ENCODE results near the gene C2orf92.

The C2orf92 gene

GRCh38 chr2:97712693-97713295 lies 43.3 kb downstream of the C2orf92 start:
- no peaks in the 10 kb centered on the region for H4K20me1 ChIP-seq
- H3K9ac ChIP-seq, result peak overlapping the region; percentile 93
- TF ChIP-seq Cebpa-rat (IDR thresholded peaks at IDR 0.05), result no peak
- H3K9me3 ChIP-seq, result no peaks in the 10 kb centered on the region
- no peaks in the 10 kb centered on the region for H3K27me3 ChIP-seq
- H3K36me3 ChIP-seq, result no peaks in the 10 kb centered on the region
- H3K27ac ChIP-seq, result peak overlapping the region; percentile 99
- peak overlapping the region; percentile 98 for H3K4me2 ChIP-seq
- peaks cover 100% of the 10 kb centered on the region for H3K4me1 ChIP-seq
- H3K4me3 ChIP-seq, result peak overlapping the region; percentile 67

- Histone ChIP-seq H3K36me3 (no peaks in the 10 kb centered on the region), H3K27ac (peak within 1 kb of the TSS; percentile 99), H3K4me2 (peak within 1 kb of the TSS; percentile 98), H3K4me3 (peak within 1 kb of the TSS; percentile 67), H3K27me3 (no peaks in the 10 kb centered on the region), H3K9ac (peak within 1 kb of the TSS; percentile 93), H4K20me1 (no peaks in the 10 kb centered on the region), H3K4me1 (peaks cover 100% of the 10 kb centered on the region), H3K9me3 (no peaks in the 10 kb centered on the region)
- no peak for TF ChIP-seq Cebpa-rat (IDR thresholded peaks at IDR 0.05)
Measured at GRCh38 chr2:97713296-97714083, 44.0 kb downstream of the C2orf92 start, which contains the start of gene ZAP70. TSS of gene ZAP70 (plus strand) at chr2:97713576. CDS start at chr2:97724037, 10,461 bp downstream.

GRCh38 chr2:97714084-97714949 lies 44.8 kb downstream of the C2orf92 start:
- Histone ChIP-seq H3K4me2 (peak overlapping the region; percentile 98), H3K9ac (peak overlapping the region; percentile 93)
- no peak for TF ChIP-seq Cebpa-rat (IDR thresholded peaks at IDR 0.05)

DNA sequence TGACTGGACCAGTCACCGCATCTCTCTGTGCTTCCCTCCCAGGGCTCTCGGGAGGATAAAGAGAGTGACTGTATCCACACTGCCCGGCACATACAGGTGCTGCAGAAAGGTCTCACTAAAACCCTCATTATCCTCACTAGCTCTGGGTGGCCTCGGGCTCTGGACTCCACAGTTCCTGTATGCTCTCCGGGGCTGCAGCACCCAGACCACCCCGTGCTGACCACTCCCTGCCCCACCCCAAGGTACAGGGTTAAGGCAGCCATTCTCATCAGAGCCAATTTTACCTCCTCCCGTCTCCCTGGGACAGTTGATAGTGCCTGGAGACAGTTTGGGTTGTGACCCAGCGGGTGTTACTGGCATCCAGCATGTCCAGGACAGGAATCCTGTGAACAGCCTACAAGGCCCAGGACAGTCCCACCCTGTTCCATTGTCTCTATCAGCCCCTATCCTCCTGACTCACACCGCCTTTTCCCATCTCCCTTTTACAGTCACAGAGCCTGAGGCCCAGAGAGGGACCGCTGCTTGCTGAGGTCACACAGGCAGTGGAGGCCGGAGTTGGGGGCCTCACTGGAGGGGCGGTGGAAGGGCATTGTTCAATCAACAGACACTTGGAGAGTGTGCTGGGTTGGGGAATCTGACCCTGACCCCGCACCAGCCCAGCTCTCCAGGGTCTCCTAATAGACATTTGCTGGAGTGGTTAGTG lies 45.6 kb downstream of the C2orf92 start:
- Histone ChIP-seq H3K27ac (peak overlapping the region; percentile 99), H3K36me3 (no peaks in the 10 kb centered on the region; the same call in none of the 2 replicates), H3K27me3 (no peaks in the 10 kb centered on the region), H3K9me3 (no peaks in the 10 kb centered on the region), H3K9ac (peak overlapping the region; percentile 93), H3K4me3 (peak overlapping the region; percentile 67), H3K4me1 (peaks cover 100% of the 10 kb centered on the region), H4K20me1 (no peaks in the 10 kb centered on the region), H3K4me2 (peak overlapping the region; percentile 98)
- no peak for TF ChIP-seq Cebpa-rat (IDR thresholded peaks at IDR 0.05)

More at GRCh38 chr2:97714084-97714949, 44.8 kb downstream of the C2orf92 start:
- Histone ChIP-seq H3K9me3 (no peaks in the 10 kb centered on the region), H3K4me3 (peak overlapping the region; percentile 67), H3K27ac (peak overlapping the region; percentile 99), H3K27me3 (no peaks in the 10 kb centered on the region), H3K36me3 (no peaks in the 10 kb centered on the region), H4K20me1 (no peaks in the 10 kb centered on the region), H3K4me1 (peaks cover 100% of the 10 kb centered on the region)

GRCh38 chr2:97715951-97716694 lies 46.6 kb downstream of the C2orf92 start:
- no peaks in the 10 kb centered on the region for H3K9me3 ChIP-seq
- H3K4me1 ChIP-seq, result peaks cover 100% of the 10 kb centered on the region
- peak overlapping the region; percentile 93 for H3K9ac ChIP-seq
- H3K27ac ChIP-seq, result peak overlapping the region; percentile 99
- peak overlapping the region; percentile 39; the same call in 1 of the 2 replicates for H3K4me3 ChIP-seq
- no peaks in the 10 kb centered on the region for H4K20me1 ChIP-seq
- peaks cover 8% of the 10 kb centered on the region for H3K36me3 ChIP-seq
- peak overlapping the region; percentile 98 for H3K4me2 ChIP-seq
- no peak for TF ChIP-seq Cebpa-rat (IDR thresholded peaks at IDR 0.05)
- no peaks in the 10 kb centered on the region for H3K27me3 ChIP-seq

DNA sequence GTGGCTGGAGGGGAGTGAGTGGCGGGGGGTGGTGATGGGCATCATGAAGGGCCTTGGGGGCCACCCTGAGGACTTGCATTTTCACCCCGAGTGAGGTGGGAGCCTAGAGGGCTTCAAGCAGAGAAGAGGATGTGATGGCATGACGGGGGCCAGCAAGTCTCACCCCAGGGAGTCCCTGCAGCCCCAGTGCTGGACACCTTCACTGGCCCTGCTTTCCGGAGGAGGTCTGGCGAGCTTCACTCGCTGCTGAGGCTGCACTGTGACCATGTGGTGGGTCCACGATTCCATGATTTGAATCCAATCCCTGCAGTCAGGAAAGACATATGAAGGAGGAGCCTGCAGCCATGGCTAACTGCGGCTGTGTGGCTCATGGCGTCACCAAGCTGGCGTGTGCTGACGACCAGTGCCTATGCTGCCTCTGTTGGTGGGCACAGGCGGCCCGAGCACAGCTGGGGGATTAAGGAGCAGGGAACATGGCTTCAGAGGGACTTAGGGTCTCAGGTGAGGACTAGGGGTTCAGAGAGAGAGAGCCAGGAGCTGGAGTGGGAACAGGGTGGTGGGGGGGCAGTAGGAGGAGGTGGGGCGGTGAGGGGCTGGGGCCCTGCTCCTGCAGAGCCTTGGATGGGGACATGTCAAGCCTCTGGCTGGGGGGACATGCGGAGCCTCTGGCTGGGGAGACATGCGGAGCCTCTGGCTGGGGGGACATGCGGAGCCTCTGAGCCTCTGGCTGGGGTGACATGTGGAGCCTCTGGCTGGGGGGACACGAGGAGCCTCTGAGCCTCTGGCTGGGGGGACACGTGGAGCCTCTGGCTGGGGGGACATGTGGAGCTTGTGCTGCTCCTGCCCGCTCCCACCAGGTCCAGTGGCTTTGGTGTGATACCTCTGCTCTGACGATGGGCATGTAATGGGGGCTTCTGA lies 47.4 kb downstream of the C2orf92 start:
- Histone ChIP-seq H3K9me3 (no peaks in the 10 kb centered on the region), H3K27me3 (no peaks in the 10 kb centered on the region), H3K4me2 (peak overlapping the region; percentile 98), H3K4me1 (peaks cover 100% of the 10 kb centered on the region), H3K9ac (peak overlapping the region; percentile 93), H4K20me1 (no peaks in the 10 kb centered on the region), H3K36me3 (peaks cover 10% of the 10 kb centered on the region), H3K4me3 (peak overlapping the region; percentile 61), H3K27ac (peak overlapping the region; percentile 99)
- TF ChIP-seq Cebpa-rat (IDR thresholded peaks at IDR 0.05), result no peak

DNA sequence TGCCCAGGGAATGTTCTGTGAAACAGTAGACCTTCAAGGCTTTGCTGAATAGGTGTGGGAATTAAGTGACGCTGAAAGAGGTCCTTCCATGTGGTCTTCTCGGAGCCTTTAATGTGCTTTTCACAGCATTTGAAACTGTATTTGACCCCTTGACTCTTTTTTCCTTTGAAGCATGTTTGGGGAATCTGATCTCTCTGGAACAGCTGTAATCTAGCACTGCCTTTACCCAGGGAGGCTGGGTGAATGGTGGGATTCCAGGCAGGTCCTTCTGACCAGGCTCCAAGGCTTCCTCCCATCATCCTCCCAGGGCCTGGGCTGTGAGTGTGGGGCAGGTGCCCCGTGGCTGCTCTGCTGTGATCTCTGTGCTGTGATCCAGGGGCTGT lies 48.1 kb downstream of the C2orf92 start:
- H3K4me1 ChIP-seq, result peaks cover 100% of the 10 kb centered on the region
- peak overlapping the region; percentile 61 for H3K4me3 ChIP-seq
- no peaks in the 10 kb centered on the region for H4K20me1 ChIP-seq
- peak overlapping the region; percentile 99 for H3K27ac ChIP-seq
- no peaks in the 10 kb centered on the region for H3K9me3 ChIP-seq
- peak overlapping the region; percentile 98 for H3K4me2 ChIP-seq
- H3K27me3 ChIP-seq, result no peaks in the 10 kb centered on the region
- H3K36me3 ChIP-seq, result peaks cover 14% of the 10 kb centered on the region
- peak overlapping the region; percentile 93 for H3K9ac ChIP-seq
- TF ChIP-seq Cebpa-rat (IDR thresholded peaks at IDR 0.05), result no peak
